ENCODE results near the gene GPBAR1.

The GPBAR1 gene

DNA sequence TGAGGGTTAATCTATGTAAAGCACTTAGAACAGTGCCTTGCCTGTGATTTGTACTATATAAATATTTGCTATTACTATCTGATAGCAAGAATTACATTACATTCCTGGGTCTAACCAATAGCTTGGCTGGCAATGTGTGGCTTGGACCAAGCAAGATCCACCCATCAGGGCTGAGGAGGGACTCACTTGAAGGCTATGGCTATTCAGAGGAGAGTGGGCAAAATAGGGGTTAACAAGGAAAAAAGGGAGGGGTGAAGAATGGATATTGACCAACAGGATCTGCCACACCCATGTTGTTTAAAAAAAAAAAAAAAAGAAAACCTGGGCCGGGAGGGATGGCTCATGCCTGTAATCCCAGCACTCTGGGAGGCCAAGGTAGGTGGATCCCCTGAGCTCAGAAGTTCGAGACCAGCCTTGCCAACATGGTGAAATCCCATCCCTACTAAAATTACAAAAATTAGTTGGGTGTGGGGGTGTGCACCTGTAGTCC, 51.5 kb downstream of the GPBAR1 start:
- no peak for DNase-seq

DNA sequence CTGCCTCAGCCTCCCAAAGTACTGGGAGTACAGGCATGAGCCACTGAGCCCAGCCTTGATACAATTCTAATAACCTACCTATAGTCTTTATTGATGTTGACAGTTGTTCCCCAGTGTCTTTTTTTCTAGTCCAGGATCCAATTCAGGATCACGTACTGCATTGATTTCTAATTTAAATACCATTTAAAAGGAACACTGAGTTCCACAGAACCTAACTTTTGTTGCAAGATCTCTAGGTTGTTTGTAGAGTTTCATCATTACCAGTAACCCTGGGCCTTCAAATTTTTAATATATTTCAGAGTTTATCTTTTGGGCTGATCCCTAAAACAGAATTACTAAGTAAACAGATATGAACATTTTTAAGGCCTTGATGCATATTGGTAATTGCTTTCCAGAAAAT, 52.5 kb downstream of the GPBAR1 start:
- DNase-seq, result no peak
